NCI-H187 treated with DMSO at 0.1 percent for 48 hours (cell line): Measurements from ENCODE around the gene GUCA2A.

Experiments
- DNase-seq: peaks from one replicate; lab custom pipeline; 2025; lab: John Stamatoyannopoulos, UW

Gene GUCA2A

DNA sequence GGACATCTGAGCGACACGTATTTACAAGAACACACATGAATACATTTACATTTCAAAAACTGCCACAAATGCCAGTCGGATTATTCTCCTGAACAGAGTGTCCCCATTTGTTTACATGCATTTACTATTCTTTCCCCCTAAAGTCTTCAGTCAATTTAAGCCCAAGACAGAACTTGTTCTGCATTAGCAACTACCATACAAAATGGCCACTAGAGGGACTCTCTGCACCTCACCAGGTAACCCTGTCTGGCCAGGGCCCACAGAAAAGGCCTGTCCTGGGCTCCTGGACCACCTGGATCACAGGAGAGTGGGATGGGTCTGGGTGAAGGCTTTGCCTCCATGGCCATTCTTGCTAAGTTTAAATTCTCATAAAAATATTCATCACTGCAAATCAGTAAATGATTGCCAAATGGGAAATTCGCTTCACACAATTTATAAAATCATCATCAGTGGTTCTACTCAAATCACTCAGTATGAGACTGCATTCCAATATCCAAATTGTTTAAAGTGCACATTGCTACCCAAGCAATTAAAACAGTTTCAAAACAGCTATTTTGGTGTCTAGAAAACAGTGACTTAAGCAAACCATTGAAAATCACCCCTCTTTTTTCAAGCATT is 12.5 kb upstream of the GUCA2A start:
- no peak for DNase-seq

DNA sequence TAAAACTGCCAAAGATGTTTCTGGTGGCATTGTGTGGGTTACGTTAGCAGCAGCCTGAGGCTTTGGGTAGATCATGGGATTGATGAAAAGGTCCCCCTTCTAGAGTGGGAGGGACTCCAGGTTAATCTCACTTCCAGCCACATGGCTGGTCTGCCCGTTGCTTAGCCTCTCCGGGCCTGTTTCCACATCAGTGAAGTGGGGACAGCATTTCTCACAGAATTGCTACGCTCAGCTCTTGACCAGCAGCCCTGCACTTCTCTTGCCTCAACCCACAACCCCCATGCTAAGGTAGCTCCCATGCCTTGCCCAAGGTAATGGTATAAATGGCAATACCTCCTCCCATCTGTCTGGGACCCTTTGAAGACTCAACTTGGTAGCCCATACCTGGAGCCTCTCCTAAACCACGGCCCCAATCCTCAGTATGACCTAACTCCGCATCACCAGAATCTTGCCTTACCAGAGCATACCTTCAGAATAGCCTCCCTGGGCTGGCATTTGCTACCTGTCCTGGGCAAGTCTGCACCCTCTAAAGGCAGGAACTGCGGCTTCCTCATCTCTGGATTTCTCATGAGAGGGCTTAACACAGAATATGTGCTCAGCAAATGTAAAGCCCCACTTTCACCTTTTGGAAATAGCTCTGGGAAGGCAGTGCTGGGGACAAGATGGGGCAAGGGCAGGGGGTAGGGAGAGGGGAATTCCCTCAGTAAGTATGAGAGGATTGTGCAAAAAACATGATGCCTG is 10.9 kb upstream of the GUCA2A start:
- DNase-seq = no peak

DNA sequence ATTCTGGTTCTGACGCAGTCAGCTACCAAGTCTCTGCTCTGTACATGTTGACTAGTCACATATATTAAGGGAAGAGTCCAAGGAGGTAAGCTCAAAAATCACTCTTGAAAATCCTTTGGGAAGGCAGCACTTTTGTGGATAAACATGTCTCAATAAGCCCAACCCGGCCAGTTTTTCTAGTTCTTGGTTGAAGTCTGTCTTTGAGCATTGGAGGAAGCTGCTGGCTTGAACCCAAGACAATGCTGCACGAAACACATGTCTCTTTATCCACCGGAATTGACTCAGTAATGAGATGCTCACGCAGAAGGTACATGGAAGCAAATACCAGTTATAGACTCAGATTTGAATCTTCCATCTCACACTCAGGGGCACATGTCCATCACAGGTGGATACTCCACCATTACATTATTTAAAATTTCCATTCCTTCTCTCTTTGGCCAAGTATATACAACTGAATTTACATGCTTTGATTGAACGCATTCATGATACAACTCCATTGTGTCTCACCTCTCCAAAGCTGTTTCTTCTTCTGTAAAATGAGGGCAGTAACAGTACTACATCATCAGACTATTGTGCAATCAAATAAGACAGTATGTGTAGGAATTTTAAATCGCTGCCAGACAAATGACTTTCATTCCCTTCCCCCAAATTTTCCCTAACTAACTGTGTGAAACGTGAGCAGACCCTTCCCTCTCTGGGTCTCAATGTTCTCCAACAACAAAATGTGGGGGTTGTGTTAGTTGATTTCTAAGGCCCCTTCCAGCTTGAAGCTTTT is 9.6 kb upstream of the GUCA2A start:
- DNase-seq = no peak

DNA sequence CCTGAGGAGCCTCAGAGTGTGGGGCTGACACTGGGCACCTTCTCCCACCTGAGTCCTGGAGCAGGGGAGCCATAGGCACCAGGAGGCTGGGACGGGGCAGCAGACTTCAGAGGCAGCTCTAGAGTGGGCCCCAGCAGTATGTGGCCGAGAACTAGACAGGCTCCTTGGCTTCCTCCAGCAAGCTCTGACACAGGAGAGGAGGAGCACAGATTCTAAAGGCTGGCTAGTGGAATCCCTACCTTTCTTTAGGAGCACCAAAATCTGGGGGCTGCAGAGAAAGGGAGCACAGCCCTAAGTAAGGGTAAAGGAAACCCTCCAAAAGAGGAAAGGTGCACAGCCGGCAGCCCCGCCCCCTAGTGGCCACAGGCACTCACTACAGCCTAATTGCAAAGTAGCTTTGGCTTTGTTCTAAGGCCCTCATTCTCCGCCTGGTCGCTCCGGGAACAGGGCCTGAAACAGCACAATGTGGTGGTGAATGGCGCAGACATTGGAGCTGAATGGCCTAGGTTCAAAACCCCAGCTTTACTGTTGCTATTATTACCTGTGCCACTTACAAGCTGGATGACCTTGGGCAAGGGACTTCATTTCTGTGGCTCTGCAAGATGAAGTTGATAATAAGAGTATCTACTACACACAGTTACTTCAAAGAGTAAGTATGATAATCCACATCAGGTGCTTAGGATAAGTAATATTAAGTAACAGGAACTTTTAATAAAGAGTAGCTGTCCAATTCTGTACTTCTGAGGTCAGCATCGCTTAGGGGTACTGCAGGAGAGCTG is 8.8 kb upstream of the GUCA2A start:
- no peak for DNase-seq

DNA sequence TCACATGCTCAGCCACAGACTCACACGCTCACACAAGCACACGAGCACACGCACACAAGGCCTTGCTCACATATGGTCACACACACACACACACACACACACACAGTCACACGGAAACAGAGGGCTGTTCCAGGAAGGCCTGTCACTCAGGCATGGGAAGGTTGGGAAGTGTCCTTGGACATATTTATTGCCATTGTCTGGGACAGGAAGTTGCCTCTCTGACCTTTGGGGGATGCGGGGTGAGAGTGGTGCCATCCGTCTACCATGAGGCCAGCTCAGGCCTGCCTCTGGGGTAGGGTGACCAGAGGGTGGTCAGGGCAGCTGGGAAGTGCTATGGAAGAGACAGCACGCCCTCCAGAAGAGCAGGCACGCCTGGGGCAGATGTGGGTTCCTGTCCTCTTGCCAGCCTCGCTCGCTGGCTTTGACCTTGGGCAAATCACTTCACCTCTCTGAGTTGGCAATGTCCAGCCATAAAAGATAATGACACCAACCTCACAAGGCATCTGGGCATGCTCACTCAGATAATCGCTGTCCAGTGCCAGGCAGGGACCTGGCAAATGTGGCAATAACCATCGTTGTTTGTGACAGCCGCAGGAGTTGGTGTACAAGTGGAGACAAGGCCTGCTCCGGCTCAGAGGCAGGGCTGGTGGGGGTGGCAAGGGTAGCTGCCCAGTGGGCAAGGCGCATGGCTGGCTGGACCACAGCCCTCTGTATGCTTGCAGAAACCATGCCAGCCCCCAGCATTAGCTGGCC is 8.0 kb upstream of the GUCA2A start:
- DNase-seq = no peak

DNA sequence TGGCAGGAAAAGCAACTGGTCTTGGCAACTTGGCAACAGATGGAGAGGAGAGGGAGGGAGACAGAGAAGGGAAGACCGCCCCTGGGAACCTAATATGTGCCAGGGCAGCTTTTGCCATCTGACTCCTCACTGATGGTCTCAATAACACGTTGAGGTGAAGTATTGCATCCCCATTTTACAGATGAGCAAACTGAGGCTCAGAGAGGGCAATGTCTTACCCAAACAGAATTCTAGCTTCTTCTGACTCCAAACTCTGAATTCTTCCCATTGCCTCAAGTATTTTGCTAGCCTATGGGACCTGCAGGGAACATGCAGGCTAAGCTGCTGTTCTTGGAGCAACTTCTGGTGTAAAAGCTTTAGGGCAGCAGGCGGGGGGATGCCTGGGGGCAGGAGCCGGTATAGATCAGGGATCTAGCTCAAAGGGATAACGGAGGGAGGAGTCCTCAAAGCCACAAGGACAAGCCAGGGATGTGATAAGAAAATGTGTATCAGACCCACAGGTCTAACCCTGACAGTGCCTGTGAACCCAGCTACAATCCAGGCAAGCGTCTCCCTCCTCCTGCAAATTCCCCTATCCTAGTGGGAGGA is 7.2 kb upstream of the GUCA2A start:
- DNase-seq = no peak

DNA sequence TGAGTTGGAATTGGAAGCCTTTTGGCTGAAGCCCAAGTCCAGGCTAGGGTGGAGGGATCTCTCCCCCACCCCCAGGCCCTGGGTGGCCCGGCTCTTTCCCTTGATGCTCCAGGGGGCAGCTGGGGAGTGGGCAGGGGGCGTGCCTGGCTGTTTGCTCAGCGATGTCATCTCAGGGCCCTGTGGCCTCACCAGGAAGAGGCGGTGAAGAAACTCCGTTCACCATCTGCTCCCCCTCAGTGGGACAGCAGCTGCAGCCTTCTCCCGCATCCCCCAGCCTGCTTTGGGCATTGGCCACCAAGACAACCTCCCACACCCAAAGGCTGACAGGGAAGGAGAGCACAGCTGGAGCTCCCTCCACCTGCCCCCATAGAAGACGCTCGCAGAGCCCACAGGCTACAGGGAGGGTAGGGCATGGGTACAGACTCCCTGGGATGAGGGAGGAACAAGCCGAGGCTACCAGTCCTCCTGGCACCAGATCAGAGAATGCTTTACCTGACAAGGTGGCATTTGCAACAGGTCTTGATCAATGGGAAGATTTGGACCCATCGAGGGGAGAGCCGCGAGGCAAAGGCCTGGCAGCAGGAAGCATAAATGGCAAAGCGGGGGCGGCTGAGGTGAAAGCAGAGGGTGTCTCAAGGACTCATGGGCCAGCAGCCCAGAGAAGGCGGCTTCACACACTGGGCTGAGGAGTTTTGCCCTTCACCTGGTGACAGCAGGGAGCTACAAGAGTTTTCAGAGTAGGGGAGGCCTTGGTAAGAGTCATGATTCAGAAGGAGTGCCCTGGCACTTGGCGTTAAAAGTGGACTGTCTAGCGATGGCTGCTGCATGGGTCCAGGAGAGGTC is 6.5 kb upstream of the GUCA2A start:
- DNase-seq = no peak

DNA sequence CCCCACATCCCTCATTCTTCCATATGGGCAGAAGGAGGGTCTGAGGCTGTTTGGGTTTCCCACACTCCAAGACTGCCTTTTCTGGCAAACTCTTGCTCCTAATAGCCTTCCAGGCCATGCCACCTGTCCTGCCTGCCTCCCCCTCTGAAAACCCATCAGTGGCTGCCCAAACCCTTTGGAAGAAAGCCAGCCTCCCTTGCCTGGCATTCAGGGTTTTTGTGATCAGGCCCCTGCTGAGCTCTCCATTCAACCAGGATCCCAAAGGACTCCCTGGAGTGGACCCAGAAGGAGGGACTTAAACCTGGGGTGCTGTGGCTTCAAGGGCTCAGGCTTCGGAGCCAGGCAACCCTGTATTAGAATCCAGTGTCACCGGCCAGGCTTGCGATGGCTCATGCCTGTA is 4.2 kb upstream of the GUCA2A start:
- DNase-seq = no peak

DNA sequence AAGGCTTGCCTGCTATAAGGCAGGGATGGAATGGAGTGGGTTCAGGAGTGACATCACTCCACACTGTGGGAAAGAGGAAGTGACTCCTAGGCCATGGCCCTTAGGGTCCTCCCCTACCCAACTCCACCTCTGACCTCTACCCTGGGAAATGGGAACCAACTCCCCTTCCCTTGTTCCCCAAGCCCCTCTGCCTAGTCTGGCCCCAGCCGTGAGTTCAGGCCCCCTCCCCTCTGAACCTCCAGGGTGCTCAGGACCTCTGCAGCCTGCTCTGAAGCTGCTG is 3.8 kb upstream of the GUCA2A start:
- DNase-seq = no peak

DNA sequence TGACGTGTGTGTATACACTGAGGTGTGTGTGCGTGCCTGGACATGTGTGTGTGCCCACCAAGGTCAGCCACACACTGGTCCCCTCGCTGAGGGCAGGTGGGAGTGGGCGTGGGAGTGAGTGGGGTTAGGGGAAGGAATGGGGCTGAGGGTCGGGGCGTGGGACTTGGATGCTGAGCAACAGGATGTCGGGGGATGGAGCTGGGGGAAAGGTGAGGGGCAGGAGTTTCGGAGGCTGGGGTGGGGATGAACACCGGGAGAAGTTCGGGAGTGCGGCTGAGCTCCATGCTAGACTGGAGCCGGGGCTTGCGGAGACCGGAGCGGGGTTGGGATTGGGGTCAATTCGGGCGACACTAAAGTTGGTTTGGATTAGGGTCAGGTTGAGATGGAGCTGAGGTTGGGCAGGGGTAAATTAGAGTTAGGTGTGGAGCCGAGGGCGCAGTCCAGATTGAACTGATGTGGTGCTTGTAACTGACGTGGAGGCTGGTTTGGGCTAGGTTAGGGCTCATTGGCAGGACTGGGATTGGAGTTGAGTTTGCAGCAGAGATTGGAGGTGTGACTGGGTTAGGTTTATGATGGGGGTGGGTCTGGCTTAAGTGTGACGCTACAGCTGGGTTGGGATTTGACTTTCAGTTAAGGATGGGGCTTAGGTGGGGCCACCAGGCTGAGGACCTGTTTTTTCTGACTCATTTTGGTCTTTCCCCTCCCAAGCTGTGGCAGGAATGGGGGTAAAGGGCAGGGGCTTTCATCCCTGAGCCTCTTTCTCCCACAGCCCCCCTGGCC is 3.3 kb upstream of the GUCA2A start:
- no peak for DNase-seq

DNA sequence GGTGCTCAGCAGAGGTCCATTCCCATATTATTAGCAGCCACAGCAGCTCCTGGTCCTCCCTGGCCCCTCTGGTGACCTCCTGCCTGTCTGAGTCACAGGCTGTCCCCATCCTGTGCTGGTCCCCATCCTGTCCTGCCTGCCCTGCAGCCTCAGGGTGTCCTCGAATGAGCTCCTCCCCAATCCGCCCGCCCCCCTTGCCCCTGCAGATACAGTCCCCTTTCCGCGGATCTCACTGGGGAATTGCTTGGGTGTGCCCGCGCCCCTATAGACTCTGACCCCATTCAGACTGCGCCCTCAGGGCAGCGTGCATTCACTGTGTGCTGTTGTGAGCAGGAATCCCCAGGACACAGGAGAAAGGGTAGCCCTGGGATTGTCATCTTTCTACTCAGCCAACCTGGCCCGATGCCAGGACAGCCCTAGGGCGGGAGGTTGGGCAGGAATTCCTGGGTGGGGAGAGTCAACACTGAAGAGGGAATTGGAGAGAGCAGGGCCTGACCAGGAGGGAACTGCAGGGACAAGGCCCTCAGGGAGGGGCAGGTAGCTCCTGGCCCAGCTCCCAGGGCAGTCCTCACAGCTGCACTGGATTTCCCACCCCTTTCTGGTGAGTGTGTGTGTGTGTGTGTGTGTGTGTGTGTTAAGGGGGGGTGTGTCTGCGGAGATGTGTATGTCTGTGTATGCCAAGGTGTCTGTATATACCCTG is 1.1 kb upstream of the GUCA2A start:
- DNase-seq = peak; percentile 29

DNA sequence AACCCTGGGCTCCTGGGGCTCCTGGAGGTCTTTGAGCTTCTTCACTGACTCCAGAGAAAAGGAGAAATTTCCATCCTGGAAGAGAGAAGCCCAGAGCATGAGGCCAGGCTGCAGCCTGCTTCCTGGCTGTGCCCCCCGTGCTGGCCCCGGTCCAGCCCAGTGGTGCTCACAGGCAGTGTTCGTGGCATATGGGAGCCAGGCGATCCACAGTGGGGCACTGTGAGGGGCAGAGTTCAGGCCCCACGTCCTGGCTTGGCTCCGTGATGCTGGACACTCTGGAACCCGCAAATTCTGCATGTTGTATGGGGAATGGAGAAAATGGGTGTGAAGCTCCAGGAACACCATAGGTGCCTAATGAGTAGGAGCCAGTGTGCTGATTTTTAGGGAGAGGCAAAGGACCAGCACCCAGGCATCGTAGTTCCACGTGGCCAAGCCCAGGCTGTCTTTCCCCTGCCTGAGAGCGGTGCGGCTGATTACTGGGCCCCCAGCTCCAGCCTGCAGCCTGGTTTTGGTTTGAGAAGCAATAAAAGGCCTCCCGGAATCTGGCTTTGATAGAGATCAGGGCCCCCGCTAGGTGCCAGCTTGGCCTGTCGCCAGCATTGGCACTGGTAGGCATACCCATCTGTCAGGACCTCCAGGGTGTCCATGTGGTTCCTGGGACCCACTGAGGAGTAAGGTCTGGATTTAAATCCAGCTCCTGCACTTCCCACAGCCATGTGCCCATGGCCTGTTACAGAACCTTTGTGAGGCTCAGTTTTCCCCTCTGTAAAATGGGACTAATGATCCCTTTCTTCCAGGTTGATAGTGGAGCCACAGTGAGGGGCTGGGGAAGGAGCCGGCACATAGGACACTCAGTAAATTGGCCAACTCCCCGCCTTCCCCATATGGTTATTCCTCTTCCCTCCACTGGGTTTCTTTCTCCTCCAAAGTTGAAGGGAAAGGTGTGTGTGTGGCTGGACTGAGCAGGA is 725 bp downstream of the GUCA2A start:
- DNase-seq = no peak

DNA sequence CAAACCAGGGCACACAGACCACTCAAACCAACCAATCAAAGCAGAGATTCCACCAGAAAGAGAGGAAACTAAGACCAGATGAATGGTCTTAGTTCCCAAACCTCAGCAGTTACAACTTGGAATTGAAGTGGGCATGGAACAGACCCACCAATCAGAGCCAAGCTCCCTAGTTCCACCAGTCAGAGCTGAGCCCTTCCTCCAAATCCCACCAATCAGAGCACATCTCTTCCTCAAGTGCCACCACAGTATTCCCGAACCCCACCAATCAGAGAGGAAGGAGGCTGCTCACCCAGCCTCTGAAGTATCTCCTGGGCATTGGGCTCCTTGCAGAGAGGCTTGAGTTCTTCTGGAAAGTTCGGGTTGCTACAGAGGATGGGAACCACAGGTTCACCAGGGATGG is 1.4 kb downstream of the GUCA2A start:
- no peak for DNase-seq

DNA sequence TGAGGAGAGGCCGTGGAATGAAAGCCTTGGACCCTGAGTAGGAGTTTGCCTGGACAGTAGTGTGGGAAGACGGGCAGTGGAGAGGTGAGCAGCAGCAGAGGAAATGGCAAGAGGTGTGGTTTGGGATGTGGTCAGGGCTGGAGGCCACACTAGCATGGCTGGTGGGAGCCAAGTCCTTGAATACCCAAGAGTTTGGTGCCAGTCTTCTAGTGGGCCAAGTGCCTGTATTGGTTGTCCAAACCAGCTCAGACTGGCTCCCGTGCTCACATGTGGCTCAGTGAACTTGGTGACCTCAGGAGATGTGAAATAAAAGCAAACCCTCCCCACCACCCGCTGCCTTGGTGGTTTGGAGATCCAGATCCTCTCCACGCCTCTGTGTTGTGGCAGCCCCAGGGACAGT is 2.4 kb downstream of the GUCA2A start:
- DNase-seq = no peak

DNA sequence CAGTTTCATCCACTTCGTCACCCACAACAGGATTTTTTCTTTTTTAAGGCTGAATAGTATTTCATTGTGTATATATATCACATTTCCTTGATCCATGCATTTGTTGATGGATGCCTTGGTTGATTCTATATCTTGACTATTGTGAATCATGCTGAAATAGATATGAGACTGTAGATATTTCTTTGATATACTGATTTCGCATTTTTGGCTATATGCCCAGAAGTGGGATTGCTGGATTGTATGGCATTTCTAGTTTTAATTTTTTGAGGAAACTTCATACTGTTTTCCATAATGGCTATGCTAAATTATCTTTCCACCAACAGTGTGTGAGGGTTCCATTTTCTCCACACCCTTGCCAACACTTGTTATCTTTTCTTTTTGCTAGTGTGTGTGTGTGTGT is 6.4 kb downstream of the GUCA2A start:
- no peak for DNase-seq

DNA sequence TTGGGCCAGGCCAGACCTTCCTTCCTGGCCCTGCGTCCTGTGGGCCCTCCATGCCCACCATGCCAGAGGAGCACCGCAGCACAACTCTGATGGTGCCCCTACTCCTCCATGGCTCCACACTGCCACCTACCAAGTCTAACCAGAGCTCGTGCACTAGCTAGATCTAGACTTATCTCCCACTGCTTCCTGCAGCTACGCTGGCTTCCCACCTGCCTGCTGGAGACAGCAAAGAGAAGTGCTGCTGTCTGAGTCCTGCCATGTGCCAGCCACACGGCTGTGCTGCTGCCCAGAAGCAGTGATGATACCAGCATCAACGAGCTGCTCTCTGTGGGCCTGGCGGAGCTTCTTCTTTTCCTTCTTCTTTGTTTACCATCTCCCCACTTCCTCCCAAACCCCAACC is 6.9 kb downstream of the GUCA2A start:
- no peak for DNase-seq

DNA sequence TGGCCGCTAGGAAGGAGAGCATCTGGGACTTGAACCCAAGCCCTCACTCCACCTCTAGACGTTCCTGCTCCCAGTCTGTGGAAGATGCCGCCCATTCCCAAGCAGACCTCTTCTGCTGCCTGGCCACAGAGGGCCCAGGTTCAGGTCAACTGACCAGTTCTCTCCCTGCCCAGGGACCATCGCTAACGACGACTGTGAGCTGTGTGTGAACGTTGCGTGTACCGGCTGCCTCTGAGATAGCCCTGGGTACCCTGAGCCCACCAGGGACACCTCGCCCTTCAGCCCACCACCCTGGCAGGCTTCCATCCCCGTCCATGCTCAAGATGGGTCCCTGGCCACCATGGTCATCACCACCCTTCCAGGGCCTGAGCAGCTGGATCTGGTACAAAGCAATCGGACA is 9.2 kb downstream of the GUCA2A start:
- DNase-seq = no peak

DNA sequence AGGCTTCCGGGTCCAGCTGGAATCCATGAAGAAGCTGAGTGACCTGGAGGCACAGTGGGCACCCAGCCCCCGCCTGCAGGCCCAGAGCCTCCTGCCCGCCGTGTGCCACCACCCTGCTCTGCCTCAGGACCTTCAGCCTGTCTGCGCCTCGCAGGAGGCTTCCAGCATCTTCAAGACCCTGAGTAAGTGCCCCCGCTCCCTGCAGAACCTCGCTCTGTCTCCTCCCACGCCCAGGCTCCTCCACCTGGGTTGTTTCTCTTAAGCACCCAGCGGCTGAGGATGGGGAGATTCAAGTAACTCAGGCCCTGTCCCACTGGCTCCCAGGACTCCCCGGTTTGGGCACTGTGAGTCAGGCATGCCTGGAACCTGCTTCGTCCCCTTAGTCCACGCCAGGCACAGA is 9.9 kb downstream of the GUCA2A start:
- no peak for DNase-seq
